HCT116 (cell line): ENCODE results near the gene RNF207.

Experiments used
- CBX3 ChIP-seq: IDR thresholded peaks from 2 replicates; pipeline ENCODE4 v1.6.1; 2012; ENCODE audit warnings: low read depth
- CTCF ChIP-seq, 3 experiments: fragments of 200-600 bp in 1 of 3; sonication (generic) in 1 of 3; IDR thresholded peaks in 2 of 3; conservative IDR thresholded peaks in 1 of 3; 2 replicates each; pipeline ENCODE4 v1.5.1; 2012 to 2017; ENCODE audit warnings: low read depth in 2 of 3, low read length in 2 of 3, antibody characterized with exemption in 1 of 3, borderline replicate concordance in 1 of 3, control low read depth in 1 of 3, mild to moderate bottlenecking in 1 of 3, mixed read lengths in 1 of 3, mixed run types in 1 of 3, moderate library complexity in 1 of 3; ENCODE audit not compliant: insufficient read depth in 1 of 3
- EZH2phosphoT487 ChIP-seq: fragments of 200-600 bp; IDR thresholded peaks from 2 replicates; pipeline ENCODE4 v1.6.1; 2018; ENCODE audit warnings: antibody characterized with exemption, borderline replicate concordance
- POLR2A ChIP-seq: IDR thresholded peaks from 2 replicates; pipeline ENCODE4 v1.7.0; 2011; ENCODE audit warnings: borderline replicate concordance; ENCODE audit not compliant: insufficient read depth, insufficient read length; ENCODE audit errors: extremely low read depth
- POLR2AphosphoS5 ChIP-seq: IDR thresholded peaks from 2 replicates; pipeline ENCODE4 v1.6.1; 2011; ENCODE audit warnings: mild to moderate bottlenecking, low read depth, low read length, moderate library complexity
- RAD21 ChIP-seq: IDR thresholded peaks from 2 replicates; pipeline ENCODE4 v1.6.1; 2012; ENCODE audit warnings: low read depth, mild to moderate bottlenecking
- SIN3A ChIP-seq: IDR thresholded peaks from 2 replicates; pipeline ENCODE4 v1.6.1; 2012; ENCODE audit warnings: low read depth
- ZNF274 ChIP-seq: fragments of 200-500 bp; sonication (Bioruptor generic); IDR thresholded peaks from 2 replicates; pipeline ENCODE4 v1.6.1; 2014; ENCODE audit warnings: mild to moderate bottlenecking, low read depth, low read length, inconsistent platforms

- TF ChIP-seq CBX3 (no peak), CTCF (IDR thresholded peaks at IDR 0.05 in 2 of 3, conservative IDR thresholded peaks at IDR 0.05 in 1 of 3; ENCODE audit: borderline replicate concordance in 1 of 3, insufficient read depth in 1 of 3, low read depth in 2 of 3, low read length in 2 of 3) (no peak), POLR2A (no peak), RAD21 (no peak), EZH2phosphoT487 (no peak), SIN3A (no peak), POLR2AphosphoS5 (no peak), ZNF274 (no peak)
Observed at GRCh38 chr1:6162341-6162740, 43.6 kb upstream of the RNF207 start.
